HG03097 (cell line): ENCODE results near the gene ARPP21.

Source experiments
- ATAC-seq: cut with Tn5 transposase; IDR thresholded peaks from one replicate; pipeline ENCODE4 v1.9.1; 2021; ENCODE audit not compliant: unreplicated experiment, low FRiP score

Gene ARPP21

GRCh38 chr3:35727179-35727578 is 87.9 kb downstream of the ARPP21 start:
- no peak for ATAC-seq

GRCh38 chr3:35733341-35733740 is 94.0 kb downstream of the ARPP21 start:
- no peak for ATAC-seq

DNA sequence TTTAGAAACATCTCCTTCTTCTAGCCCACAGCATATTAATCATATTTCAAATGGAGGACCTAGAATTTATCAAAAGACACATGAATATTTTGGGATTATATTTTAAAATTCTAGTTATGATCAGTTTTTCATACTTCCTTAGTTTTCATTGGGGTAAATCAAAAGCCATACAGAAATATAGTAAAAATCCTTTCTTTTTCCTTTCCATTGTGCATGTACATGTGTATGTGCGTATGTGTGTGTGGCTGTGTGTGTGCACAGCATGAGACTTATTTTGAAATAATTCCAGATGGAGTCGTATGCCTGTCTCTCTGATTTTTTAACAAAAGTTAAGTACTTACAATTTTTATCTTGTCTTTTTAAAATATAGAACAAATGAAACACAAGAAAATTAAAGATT is 94.5 kb downstream of the ARPP21 start:
- ATAC-seq, result no peak

DNA sequence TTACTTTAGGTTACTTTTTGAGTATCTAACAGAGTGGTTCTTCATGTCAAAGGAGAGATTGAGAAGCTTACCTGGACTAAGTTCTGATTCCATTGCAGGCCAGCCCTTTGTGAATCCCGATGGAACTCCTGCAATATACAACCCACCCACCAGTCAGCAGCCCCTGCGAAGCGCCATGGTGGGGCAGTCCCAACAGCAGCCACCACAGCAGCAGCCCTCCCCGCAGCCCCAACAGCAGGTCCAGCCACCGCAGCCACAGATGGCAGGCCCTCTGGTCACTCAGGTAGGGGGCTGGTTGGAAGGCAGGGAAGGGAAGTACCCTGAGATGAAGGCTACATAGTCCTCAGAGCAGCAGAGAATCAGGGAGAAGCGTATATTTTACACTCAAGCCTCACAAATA is 97.8 kb downstream of the ARPP21 start:
- no peak for ATAC-seq

GRCh38 chr3:35737527-35737926 is 98.2 kb downstream of the ARPP21 start:
- no peak for ATAC-seq

- no peak for ATAC-seq
These were observed 98.8 kb downstream of the ARPP21 start for GRCh38 chr3:35737934-35738706.

DNA sequence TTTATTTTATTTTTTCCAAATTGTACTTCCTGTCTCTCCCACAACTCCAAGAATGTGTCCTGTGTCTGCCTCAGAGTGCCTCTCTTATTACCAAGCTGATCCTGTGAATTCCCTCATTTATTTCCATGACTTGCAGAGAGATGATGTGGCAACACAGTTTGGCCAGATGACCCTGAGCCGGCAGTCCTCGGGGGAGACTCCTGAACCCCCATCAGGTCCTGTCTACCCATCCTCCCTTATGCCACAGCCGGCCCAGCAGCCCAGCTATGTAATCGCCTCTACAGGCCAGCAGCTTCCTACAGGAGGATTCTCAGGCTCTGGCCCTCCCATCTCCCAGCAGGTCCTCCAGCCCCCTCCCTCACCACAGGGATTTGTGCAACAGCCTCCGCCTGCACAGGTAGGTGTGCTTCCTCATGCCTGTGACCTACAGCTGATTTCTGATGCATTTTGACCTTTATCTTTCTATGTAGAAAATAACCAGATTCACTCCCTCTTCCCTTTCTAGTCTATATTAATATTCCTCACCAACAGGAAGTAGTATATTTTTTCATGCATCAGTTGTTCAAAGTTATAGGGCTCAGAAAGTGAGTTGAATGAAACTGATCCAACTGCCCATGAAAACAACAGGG is 100.0 kb downstream of the ARPP21 start:
- no peak for ATAC-seq

GRCh38 chr3:35739964-35740527 is 100.7 kb downstream of the ARPP21 start:
- ATAC-seq, result no peak

DNA sequence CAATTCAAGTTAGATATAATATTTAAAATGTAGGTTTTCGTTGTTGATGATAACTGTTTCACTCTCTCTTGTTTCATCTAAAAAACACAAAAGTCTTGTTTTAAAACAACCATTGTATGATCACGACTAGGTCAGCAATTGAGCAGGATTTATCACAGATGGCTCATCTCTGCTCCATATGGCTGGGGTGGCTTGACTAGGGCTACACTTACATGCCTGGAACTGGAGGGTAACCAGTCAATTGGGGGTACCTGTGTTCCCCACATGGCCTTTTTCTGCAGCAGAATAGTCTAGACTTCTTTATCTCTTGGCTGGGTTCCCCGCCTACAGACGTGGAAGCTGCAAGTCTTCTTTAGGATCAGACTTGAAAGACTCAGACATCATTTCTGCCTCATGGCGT is 103.9 kb downstream of the ARPP21 start:
- no peak for ATAC-seq

- no peak for ATAC-seq
These were observed 105.1 kb downstream of the ARPP21 start for GRCh38 chr3:35744419-35744818.

DNA sequence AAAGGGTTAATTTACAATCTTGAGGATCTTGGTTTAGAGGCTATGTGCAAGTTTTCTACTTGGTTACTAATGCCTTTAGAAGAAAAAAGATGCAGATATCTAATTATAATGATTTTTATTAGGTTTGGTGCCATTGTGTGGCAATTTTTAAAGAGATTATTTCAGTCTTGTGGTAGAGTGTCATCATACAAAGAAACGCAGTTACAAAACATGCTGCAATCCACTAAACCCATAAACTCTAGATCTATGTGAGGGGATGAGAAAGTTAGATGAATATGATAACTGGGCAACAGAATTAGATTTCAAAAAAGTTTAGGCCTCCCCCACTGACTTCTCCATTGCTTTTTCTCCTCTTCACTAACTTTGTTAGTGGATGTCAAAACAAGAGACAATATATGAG is 106.0 kb downstream of the ARPP21 start:
- no peak for ATAC-seq

DNA sequence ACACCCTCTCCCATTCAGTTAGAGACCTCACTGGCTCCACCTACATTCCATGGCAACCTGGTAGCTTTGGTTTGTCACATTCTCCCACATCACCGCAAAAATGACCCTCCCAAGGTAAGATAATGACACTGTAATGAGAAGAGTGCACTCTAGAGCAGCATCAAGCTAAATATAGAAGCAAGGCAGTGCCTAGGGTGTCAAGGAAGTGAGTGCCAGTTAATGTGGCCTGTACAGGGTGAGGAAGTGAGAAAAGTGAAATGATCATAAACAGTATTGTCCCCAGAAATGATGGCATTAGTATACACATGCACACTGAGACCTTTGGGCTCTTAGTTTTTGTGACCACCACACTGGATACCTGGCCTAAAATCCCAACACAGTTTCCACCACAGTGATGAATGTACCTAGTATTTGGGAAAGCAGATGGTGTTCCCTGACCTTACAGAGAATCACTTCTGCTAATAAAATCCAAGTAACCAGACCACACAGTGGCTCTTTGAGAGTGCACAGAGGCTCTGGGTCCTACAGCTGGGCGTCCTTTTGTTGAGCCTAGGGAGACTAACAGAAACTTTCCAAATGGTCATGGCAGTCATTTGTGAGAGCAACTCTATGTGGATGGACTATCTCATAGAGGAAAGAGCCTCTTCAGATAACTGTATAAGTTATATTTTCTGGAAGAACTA is 106.6 kb downstream of the ARPP21 start:
- ATAC-seq, result no peak

GRCh38 chr3:35746492-35746891 is 107.2 kb downstream of the ARPP21 start:
- ATAC-seq, result no peak

DNA sequence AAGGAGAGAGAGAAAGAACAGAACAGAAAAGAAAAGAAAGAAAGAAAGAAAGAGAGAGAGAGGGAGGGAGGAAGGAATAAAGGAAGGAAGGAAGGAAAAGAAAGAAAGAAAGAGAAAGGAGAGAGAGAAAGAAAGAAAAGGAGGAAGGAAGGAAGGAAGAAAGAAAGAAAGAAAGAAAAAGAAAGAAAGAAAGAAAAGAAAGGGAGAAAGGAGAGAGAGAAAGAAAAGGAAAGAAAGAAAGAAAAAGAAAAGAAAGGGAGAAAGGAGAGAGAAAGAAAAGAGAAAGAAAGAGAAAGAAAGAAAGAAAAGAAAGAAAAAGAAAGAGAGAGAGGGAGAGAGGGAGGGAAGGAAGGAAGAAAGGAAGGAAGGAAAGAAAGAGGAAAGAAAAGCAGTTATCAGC is 108.8 kb downstream of the ARPP21 start:
- ATAC-seq, result no peak

- no peak for ATAC-seq
These were observed 111.9 kb downstream of the ARPP21 start for GRCh38 chr3:35751207-35751606.

- ATAC-seq, result no peak
These were observed 118.8 kb downstream of the ARPP21 start for GRCh38 chr3:35757991-35758757.

- ATAC-seq, result no peak
These were observed 120.8 kb downstream of the ARPP21 start for GRCh38 chr3:35760146-35760545.

DNA sequence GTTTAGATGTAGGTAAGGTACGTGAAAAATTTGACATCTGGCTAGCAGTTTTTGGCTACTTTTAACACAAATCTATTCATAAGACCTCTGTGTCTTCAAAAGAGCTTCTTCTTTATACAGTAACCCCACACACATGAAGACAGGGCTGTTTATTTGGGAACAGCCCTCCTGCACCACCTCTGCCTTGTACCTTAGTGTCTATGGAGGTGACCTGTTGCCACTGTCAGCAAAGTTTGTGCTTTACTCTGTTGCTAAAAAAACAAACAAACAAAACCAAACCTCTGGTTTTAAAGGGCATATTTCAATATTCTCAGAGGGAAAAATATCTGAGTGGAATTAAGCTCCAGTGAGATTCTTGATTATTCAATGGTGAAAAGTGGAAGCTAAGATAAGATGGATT is 122.0 kb downstream of the ARPP21 start:
- no peak for ATAC-seq

GRCh38 chr3:35772381-35773015 is 133.2 kb downstream of the ARPP21 start:
- ATAC-seq, result no peak

- ATAC-seq, result no peak
These were observed 134.1 kb downstream of the ARPP21 start for GRCh38 chr3:35773417-35773816.
